SU-DHL-6 (cell line): Measurements from ENCODE around the gene EML6.

Experiments
- EZH2phosphoT487 ChIP-seq: fragments of 200-600 bp; sonication (generic), shearing (Covaris generic); conservative IDR thresholded peaks from 2 replicates; pipeline ENCODE4 v1.6.1; 2018; ENCODE audit warnings: mild to moderate bottlenecking, antibody characterized with exemption, low read length, moderate library complexity, mixed read lengths
- TF ChIP-seq, protein P1 (sequence below): fragments of 200-600 bp; sonication (generic); IDR thresholded peaks from one replicate; pipeline ENCODE4 v1.5.1; 2017; ENCODE audit warnings: antibody characterized with exemption, mild to moderate bottlenecking, low read length, moderate library complexity; ENCODE audit not compliant: insufficient read depth, poor library complexity, severe bottlenecking

- TF ChIP-seq, protein P1, sequence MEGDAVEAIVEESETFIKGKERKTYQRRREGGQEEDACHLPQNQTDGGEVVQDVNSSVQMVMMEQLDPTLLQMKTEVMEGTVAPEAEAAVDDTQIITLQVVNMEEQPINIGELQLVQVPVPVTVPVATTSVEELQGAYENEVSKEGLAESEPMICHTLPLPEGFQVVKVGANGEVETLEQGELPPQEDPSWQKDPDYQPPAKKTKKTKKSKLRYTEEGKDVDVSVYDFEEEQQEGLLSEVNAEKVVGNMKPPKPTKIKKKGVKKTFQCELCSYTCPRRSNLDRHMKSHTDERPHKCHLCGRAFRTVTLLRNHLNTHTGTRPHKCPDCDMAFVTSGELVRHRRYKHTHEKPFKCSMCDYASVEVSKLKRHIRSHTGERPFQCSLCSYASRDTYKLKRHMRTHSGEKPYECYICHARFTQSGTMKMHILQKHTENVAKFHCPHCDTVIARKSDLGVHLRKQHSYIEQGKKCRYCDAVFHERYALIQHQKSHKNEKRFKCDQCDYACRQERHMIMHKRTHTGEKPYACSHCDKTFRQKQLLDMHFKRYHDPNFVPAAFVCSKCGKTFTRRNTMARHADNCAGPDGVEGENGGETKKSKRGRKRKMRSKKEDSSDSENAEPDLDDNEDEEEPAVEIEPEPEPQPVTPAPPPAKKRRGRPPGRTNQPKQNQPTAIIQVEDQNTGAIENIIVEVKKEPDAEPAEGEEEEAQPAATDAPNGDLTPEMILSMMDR, result no peak
- TF ChIP-seq EZH2phosphoT487, result no peak
These were observed 162.4 kb downstream of the EML6 start for GRCh38 chr2:54885891-54886290.
